SU-DHL-6 (cell line): ENCODE results near the gene SCD5.

ENCODE experiments used
- EZH2phosphoT487 ChIP-seq: fragments of 200-600 bp; sonication (generic), shearing (Covaris generic); conservative IDR thresholded peaks from 2 replicates; pipeline ENCODE4 v1.6.1; 2018; ENCODE audit warnings: mild to moderate bottlenecking, antibody characterized with exemption, low read length, moderate library complexity, mixed read lengths
- TF ChIP-seq, protein P1 (sequence below): fragments of 200-600 bp; sonication (generic); IDR thresholded peaks from one replicate; pipeline ENCODE4 v1.5.1; 2017; ENCODE audit warnings: antibody characterized with exemption, mild to moderate bottlenecking, low read length, moderate library complexity; ENCODE audit not compliant: insufficient read depth, poor library complexity, severe bottlenecking

DNA sequence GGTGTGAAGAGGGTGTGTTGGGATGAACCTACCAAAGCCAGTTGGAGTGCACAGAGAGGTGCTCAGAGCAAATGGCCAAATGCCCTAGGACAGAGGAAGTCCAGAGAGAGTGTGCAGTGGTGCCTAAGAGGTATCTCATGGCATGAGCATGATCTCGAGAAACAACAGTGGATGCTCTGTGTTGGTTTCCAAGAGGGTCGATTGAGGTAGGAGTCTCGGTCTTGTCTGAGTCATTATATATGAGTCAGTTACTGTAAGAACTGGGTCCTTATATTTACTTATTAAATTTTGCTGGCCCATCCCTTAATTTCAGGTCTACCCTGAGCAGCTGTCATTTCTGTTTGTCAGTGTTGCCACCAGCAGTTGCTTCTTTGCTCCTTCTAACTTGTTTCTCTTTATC is 150.2 kb downstream of the SCD5 start:
- TF ChIP-seq, protein P1, sequence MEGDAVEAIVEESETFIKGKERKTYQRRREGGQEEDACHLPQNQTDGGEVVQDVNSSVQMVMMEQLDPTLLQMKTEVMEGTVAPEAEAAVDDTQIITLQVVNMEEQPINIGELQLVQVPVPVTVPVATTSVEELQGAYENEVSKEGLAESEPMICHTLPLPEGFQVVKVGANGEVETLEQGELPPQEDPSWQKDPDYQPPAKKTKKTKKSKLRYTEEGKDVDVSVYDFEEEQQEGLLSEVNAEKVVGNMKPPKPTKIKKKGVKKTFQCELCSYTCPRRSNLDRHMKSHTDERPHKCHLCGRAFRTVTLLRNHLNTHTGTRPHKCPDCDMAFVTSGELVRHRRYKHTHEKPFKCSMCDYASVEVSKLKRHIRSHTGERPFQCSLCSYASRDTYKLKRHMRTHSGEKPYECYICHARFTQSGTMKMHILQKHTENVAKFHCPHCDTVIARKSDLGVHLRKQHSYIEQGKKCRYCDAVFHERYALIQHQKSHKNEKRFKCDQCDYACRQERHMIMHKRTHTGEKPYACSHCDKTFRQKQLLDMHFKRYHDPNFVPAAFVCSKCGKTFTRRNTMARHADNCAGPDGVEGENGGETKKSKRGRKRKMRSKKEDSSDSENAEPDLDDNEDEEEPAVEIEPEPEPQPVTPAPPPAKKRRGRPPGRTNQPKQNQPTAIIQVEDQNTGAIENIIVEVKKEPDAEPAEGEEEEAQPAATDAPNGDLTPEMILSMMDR: no peak
- no peak for TF ChIP-seq EZH2phosphoT487
